DOHH2 (cell line): ENCODE data around the gene RPL23.

Experiments
- H3F3A ChIP-seq: fragments of 200-600 bp; sonication (generic), shearing (Covaris generic); 2 replicates; pipeline ENCODE4 v1.6.0; 2016; ENCODE audit warnings: antibody characterized with exemption, mild to moderate bottlenecking; ENCODE audit not compliant: control insufficient read depth, insufficient read depth
- H3K27ac ChIP-seq: fragments of 200-600 bp; sonication (generic); 2 replicates; pipeline ENCODE4 v1.5.1; 2014; ENCODE audit warnings: low read depth, mild to moderate bottlenecking, low read length, moderate library complexity
- H3K27me3 ChIP-seq: fragments of 200-600 bp; sonication (generic); 2 replicates; pipeline ENCODE4 v1.6.1; 2014; ENCODE audit warnings: mild to moderate bottlenecking, low read length, mixed read lengths; ENCODE audit not compliant: control insufficient read depth
- H3K36me3 ChIP-seq: fragments of 200-600 bp; sonication (generic); 2 replicates; pipeline ENCODE4 v1.6.1; 2014; ENCODE audit warnings: mild to moderate bottlenecking, low read length, moderate library complexity, mixed read lengths; ENCODE audit not compliant: control insufficient read depth
- H3K4me1 ChIP-seq: fragments of 200-600 bp; sonication (generic); 2 replicates; pipeline ENCODE4 v1.6.1; 2014; ENCODE audit warnings: mild to moderate bottlenecking, low read length, mixed read lengths; ENCODE audit not compliant: control insufficient read depth
- H3K4me2 ChIP-seq: fragments of 200-600 bp; sonication (generic); 2 replicates; pipeline ENCODE4 v1.6.0; 2014; ENCODE audit warnings: mild to moderate bottlenecking, low read length, moderate library complexity
- H3K4me3 ChIP-seq: fragments of 200-600 bp; sonication (generic); 2 replicates; pipeline ENCODE4 v1.5.1; 2014; ENCODE audit warnings: mild to moderate bottlenecking, low read length, mixed read lengths
- H3K79me2 ChIP-seq: fragments of 200-600 bp; sonication (generic); 2 replicates; pipeline ENCODE4 v1.6.1; 2014; ENCODE audit warnings: mild to moderate bottlenecking, low read length, mixed read lengths; ENCODE audit not compliant: control insufficient read depth
- H3K9me2 ChIP-seq: fragments of 200-600 bp; sonication (generic); replicated peaks from 2 replicates; pipeline ENCODE4 v1.6.1; 2014; ENCODE audit warnings: mild to moderate bottlenecking, low read length, mixed read lengths; ENCODE audit not compliant: control insufficient read depth
- H3K9me3 ChIP-seq: fragments of 200-600 bp; sonication (generic); 2 replicates; pipeline ENCODE4 v1.6.1; 2014; ENCODE audit warnings: antibody characterized with exemption, low read length, mixed read lengths; ENCODE audit not compliant: control insufficient read depth, insufficient read depth
- H4K20me1 ChIP-seq: fragments of 200-600 bp; sonication (generic); 2 replicates; pipeline ENCODE4 v1.6.0; 2014; ENCODE audit warnings: low read depth, mild to moderate bottlenecking, antibody characterized with exemption, low read length, moderate library complexity; ENCODE audit not compliant: control insufficient read depth, insufficient read depth
- CTCF ChIP-seq: fragments of 200-600 bp; sonication (generic); IDR thresholded peaks from one replicate; pipeline ENCODE4 v1.5.1; 2014; ENCODE audit warnings: antibody characterized with exemption, mild to moderate bottlenecking, low read depth, low read length; ENCODE audit not compliant: poor library complexity, severe bottlenecking
- EZH2phosphoT487 ChIP-seq: fragments of 200-600 bp; sonication (generic); IDR thresholded peaks from 2 replicates; pipeline ENCODE4 v1.6.1; 2017; ENCODE audit warnings: borderline replicate concordance, mild to moderate bottlenecking, antibody characterized with exemption, low read length, moderate library complexity, mixed read lengths

Gene RPL23

GRCh38 chr17:38809828-38810227, 43.7 kb downstream of the RPL23 start:
- TF ChIP-seq CTCF, result no peak
- TF ChIP-seq EZH2phosphoT487, result no peak
- no peaks in the 10 kb centered on the region for H3K79me2 ChIP-seq
- no peak overlapping the region for H3K27ac ChIP-seq
- H3K4me2 ChIP-seq, result no peak overlapping the region
- no peaks in the 10 kb centered on the region for H4K20me1 ChIP-seq
- no peaks in the 10 kb centered on the region for H3K9me3 ChIP-seq
- H3K36me3 ChIP-seq, result peaks cover 59% of the 10 kb centered on the region
- no peak overlapping the region for H3K4me3 ChIP-seq
- H3K27me3 ChIP-seq, result no peaks in the 10 kb centered on the region
- no peaks in the 10 kb centered on the region for H3K9me2 ChIP-seq
- H3K4me1 ChIP-seq, result peaks cover 10% of the 10 kb centered on the region
- no peaks in the 10 kb centered on the region for H3F3A ChIP-seq

GRCh38 chr17:38800237-38800760, 53.2 kb downstream of the RPL23 start:
- TF ChIP-seq EZH2phosphoT487 (no peak), CTCF (no peak)
- Histone ChIP-seq H4K20me1 (no peaks in the 10 kb centered on the region), H3K79me2 (peaks cover 40% of the 10 kb centered on the region), H3K4me2 (peak overlapping the region; percentile 63), H3K27me3 (no peaks in the 10 kb centered on the region), H3K4me1 (peaks cover 21% of the 10 kb centered on the region), H3K27ac (no peak overlapping the region), H3K4me3 (peak overlapping the region; percentile 87), H3K36me3 (peaks cover 53% of the 10 kb centered on the region), H3K9me3 (no peaks in the 10 kb centered on the region), H3K9me2 (no peaks in the 10 kb centered on the region), H3F3A (peaks cover 16% of the 10 kb centered on the region)

GRCh38 chr17:38799501-38800236, 53.9 kb downstream of the RPL23 start, which contains the start of gene PIP4K2B:
TSS of gene PIP4K2B (minus strand) at chr17:38799556. CDS start at chr17:38799424, 132 bp downstream.
- Histone ChIP-seq H3K4me3 (peak within 1 kb of the TSS; percentile 87), H3K4me2 (peak within 1 kb of the TSS; percentile 93), H3K4me1 (peaks cover 21% of the 10 kb centered on the region), H3K27ac (peak within 1 kb of the TSS; percentile 78), H3K9me3 (no peaks in the 10 kb centered on the region), H3K9me2 (no peaks in the 10 kb centered on the region), H3K36me3 (peaks cover 52% of the 10 kb centered on the region), H3K27me3 (no peaks in the 10 kb centered on the region), H3K79me2 (peaks cover 43% of the 10 kb centered on the region), H3F3A (peaks cover 16% of the 10 kb centered on the region), H4K20me1 (no peaks in the 10 kb centered on the region)
- no peak for TF ChIP-seq EZH2phosphoT487
- no peak for TF ChIP-seq CTCF
